ENCODE data around the gene MACROD2. TPM values are rescaled to one million over a fixed set of nuclear protein-coding genes. Genes with fewer than 3 reads are reported as not detected.
"Not testable (repeated sequence)": the region's sequence is repeated elsewhere in the genome, so short reads cannot be mapped to it uniquely, and the experiment has no call there.

The MACROD2 gene
- total RNA-seq, 4 donors from 2014 or later, result 4.6 to 33.0 (median 8.3) TPM

DNA sequence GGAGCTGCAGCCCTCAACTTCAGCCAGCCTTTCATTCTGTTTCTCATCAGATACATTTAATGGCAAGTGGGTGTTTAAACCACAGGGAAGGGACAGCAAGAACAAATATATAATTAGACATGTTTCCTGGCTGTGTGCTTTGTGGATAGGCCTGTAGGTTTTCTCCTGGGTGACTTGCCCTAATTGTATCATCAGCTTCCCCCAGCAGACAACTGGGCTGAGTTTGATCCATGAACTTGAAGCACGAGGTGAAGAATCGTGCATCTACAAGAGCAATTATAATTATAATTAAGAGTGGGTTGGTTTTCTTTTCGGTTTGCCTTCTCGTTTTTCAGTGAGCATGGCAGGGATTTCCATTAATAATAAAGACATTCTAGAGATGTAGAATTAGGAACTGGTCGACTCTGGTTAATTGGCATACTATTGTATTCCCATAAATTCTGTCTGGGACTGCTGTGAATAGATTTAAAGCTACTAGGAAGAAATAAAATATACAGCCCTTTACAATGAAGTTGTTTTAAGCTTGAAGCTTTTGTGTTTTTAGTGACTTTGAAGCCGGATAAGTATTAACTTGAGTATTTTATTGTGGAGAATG lies 1525.7 kb downstream of the MACROD2 start:
- H3K4me3 ChIP-seq, result no peak overlapping the region
- in situ Hi-C loops (cut with MboI; ENCODE audit: low pct_ligation_motif_present in 1 of 4, low pct_unique_long_range_greater_than_20kb in 1 of 4, low sequenced_read_pairs in 3 of 4), result no loop called here
- no peaks in the 10 kb centered on the region for H3K4me1 ChIP-seq
- H3K27me3 ChIP-seq, result no peaks in the 10 kb centered on the region
- intact Hi-C loops (cut with DNase I; ENCODE audit: low total_unique reads), result no loop called here
- DNase-seq, result no peak
- H3K27ac ChIP-seq, result no peak overlapping the region
- no peaks in the 10 kb centered on the region for H3K36me3 ChIP-seq
- H3K9me3 ChIP-seq, result no peaks in the 10 kb centered on the region
- 62 to 72% methylated on average over 6 of the region's 6 CpGs for WGBS, 2 donors (ENCODE audit: low coverage in 1 of 2)
- TF ChIP-seq POLR2AphosphoS5 (IDR thresholded peaks at IDR 0.05), result no peak
- TF ChIP-seq EP300 (IDR thresholded peaks at IDR 0.05; ENCODE audit: low read depth), result no peak
- TF ChIP-seq, protein P1, sequence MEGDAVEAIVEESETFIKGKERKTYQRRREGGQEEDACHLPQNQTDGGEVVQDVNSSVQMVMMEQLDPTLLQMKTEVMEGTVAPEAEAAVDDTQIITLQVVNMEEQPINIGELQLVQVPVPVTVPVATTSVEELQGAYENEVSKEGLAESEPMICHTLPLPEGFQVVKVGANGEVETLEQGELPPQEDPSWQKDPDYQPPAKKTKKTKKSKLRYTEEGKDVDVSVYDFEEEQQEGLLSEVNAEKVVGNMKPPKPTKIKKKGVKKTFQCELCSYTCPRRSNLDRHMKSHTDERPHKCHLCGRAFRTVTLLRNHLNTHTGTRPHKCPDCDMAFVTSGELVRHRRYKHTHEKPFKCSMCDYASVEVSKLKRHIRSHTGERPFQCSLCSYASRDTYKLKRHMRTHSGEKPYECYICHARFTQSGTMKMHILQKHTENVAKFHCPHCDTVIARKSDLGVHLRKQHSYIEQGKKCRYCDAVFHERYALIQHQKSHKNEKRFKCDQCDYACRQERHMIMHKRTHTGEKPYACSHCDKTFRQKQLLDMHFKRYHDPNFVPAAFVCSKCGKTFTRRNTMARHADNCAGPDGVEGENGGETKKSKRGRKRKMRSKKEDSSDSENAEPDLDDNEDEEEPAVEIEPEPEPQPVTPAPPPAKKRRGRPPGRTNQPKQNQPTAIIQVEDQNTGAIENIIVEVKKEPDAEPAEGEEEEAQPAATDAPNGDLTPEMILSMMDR (IDR thresholded peaks at IDR 0.05), result no peak
- no peak for TF ChIP-seq POLR2A (IDR thresholded peaks at IDR 0.05)

DNA sequence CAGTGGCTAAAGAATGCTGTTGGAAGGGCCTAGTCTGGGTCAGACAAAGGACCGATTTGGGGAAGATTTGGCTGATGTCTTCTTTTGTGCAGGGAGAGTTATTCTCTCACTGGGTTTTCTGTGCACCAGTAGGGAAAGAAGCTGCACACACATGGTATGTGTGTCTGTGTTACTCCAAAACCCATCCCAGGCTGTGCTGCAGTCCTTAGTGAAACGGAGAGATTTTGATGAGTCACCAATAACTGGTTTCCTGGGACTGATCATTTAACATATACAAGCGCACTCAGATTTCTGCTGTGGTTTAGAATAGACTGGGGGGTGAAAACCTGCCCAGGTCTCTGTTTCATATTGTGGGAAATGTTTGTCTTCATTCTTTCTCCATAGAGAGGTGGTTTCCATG lies 1528.1 kb downstream of the MACROD2 start:
- H3K4me3 ChIP-seq, result no peak overlapping the region
- intact Hi-C loops (cut with DNase I; ENCODE audit: low total_unique reads) (no loop called here), in situ Hi-C loops (cut with MboI; ENCODE audit: low pct_ligation_motif_present in 1 of 4, low pct_unique_long_range_greater_than_20kb in 1 of 4, low sequenced_read_pairs in 3 of 4) (no loop called here)
- TF ChIP-seq EP300 (IDR thresholded peaks at IDR 0.05; ENCODE audit: low read depth), result no peak
- no peak for TF ChIP-seq POLR2A (IDR thresholded peaks at IDR 0.05)
- TF ChIP-seq, protein P1 (IDR thresholded peaks at IDR 0.05), result no peak
- no peak for TF ChIP-seq POLR2AphosphoS5 (IDR thresholded peaks at IDR 0.05)
- H3K27ac ChIP-seq, result no peak overlapping the region
- H3K36me3 ChIP-seq, result no peaks in the 10 kb centered on the region
- DNase-seq, result no peak
- H3K9me3 ChIP-seq, result no peaks in the 10 kb centered on the region
- WGBS, 2 donors (ENCODE audit: low coverage in 1 of 2), result 71 to 87% methylated on average over 2 to 3 of the region's 3 CpGs
- no peaks in the 10 kb centered on the region for H3K27me3 ChIP-seq
- H3K4me1 ChIP-seq, result no peaks in the 10 kb centered on the region

DNA sequence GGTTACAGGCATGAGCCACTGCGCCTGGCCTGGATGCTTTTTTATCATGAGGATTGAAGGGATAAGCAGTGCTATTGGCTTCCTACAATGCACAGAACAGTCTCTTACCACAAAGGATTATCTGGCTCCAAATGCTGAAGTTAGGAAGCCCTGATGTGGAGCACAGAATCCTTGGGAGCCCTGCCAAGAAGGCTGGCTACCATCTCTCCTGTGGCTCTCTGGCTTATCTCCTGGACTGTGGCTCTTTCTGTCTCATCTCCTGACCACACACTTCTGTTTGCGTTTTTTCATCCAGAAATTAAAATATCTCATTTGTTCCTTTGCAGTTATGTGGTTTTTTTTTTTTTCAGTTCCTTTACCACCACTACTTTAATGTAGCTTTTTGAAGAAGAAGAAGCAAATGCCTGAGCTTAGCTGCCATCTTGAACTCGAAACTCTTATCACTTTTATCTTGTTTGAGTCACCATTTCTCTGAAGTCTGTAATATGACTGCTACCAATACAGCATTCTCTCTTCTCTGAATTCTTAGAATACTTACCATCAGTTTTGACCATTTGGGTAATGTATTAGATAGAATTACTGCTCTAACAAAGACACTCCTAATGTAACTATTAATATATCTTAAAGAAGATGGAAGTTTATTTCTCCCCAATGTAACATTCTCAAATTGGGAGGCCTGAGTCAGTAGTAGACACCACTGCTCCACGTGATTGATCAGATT lies 1533.2 kb downstream of the MACROD2 start:
- Histone ChIP-seq H3K4me1 (no peaks in the 10 kb centered on the region), H3K36me3 (no peaks in the 10 kb centered on the region), H3K9me3 (no peaks in the 10 kb centered on the region), H3K27me3 (no peaks in the 10 kb centered on the region), H3K4me3 (no peak overlapping the region), H3K27ac (no peak overlapping the region)
- no peak for DNase-seq
- WGBS, 2 donors (ENCODE audit: low coverage in 1 of 2), result 64 to 68% methylated on average over 3 to 4 of the region's 4 CpGs
- TF ChIP-seq POLR2AphosphoS5 (IDR thresholded peaks at IDR 0.05), result no peak
- no peak for TF ChIP-seq POLR2A (IDR thresholded peaks at IDR 0.05)
- in situ Hi-C loops (cut with MboI; ENCODE audit: low pct_ligation_motif_present in 1 of 4, low pct_unique_long_range_greater_than_20kb in 1 of 4, low sequenced_read_pairs in 3 of 4), result no loop called here
- intact Hi-C loops (cut with DNase I; ENCODE audit: low total_unique reads), result no loop called here

DNA sequence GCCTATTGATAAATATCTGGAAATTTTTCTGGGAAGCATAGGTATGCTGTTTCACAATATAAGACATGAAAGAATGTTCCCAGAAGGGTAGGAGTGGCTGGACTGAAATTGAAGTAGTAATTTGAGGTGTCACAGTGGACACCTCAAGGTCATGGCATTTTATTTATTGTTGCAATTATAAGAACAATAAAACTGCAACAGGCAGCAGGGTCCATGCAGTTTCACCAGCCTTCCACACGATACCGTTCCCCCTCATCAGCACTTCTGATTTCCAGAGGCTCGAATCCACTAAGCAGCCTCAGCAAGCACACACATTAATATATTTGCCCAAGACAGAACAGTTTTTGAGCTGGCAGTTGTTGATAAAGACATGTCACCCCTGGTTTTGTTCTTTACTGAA lies 1540.5 kb downstream of the MACROD2 start:
- intact Hi-C loops (cut with DNase I; ENCODE audit: low total_unique reads), result no loop called here
- TF ChIP-seq EP300 (IDR thresholded peaks at IDR 0.05; ENCODE audit: low read depth) (no peak), POLR2A (IDR thresholded peaks at IDR 0.05) (no peak), POLR2AphosphoS5 (IDR thresholded peaks at IDR 0.05) (no peak)
- TF ChIP-seq, protein P1 (IDR thresholded peaks at IDR 0.05), result no peak
- DNase-seq, result no peak
- H3K27ac ChIP-seq, result no peak overlapping the region
- WGBS, 2 donors (ENCODE audit: low coverage in 1 of 2), result 75 to 93% methylated on average over 3 of the region's 3 CpGs
- no peaks in the 10 kb centered on the region for H3K4me1 ChIP-seq
- no peaks in the 10 kb centered on the region for H3K36me3 ChIP-seq
- in situ Hi-C loops (cut with MboI; ENCODE audit: low pct_ligation_motif_present in 1 of 4, low pct_unique_long_range_greater_than_20kb in 1 of 4, low sequenced_read_pairs in 3 of 4), result no loop called here
- H3K27me3 ChIP-seq, result no peaks in the 10 kb centered on the region
- H3K4me3 ChIP-seq, result no peak overlapping the region
- no peaks in the 10 kb centered on the region for H3K9me3 ChIP-seq

DNA sequence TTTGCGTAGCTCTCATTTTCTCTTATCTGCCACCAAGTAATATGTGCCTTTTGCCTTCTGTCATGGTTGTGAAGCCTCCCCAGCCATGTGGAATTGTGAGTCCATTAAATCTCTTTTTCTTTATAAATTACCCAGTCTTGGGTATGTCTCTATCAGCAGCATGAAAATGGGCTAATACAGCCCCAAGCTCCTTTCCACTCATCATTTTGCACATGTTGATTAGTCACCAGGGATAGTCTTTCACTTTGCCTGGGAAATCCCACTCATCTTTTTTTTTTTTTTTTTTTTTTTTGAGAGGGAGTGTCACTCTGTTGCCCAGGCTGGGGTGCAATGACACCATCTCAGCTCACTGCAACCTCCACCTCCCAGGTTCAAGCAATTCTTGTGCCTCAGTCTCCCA lies 1541.9 kb downstream of the MACROD2 start:
- intact Hi-C loops (cut with DNase I; ENCODE audit: low total_unique reads); H3K36me3 ChIP-seq; H3K4me1 ChIP-seq; H3K27ac ChIP-seq; DNase-seq; H3K9me3 ChIP-seq; H3K4me3 ChIP-seq; in situ Hi-C loops (cut with MboI; ENCODE audit: low pct_ligation_motif_present in 1 of 4, low pct_unique_long_range_greater_than_20kb in 1 of 4, low sequenced_read_pairs in 3 of 4); H3K27me3 ChIP-seq: not testable (repeated sequence)
- 86 to 94% methylated on average over 1 of the region's 1 CpG for WGBS, 2 donors (ENCODE audit: low coverage in 1 of 2)
